Epidermal melanocyte (primary cell): ENCODE measurements around the gene EIF5A.
"Not testable (repeated sequence)": the region's sequence is repeated elsewhere in the genome, so short reads cannot be mapped to it uniquely, and the experiment has no call there.

Source experiments
- DNase-seq: peaks from one replicate; pipeline ENCODE4 v3.0.0; 2011; ENCODE audit warnings: low spot score; ENCODE audit not compliant: insufficient read length

The EIF5A gene

GRCh38 chr17:7329997-7330637 lies 22.7 kb downstream of the EIF5A start:
- DNase-seq = peak; percentile 92

GRCh38 chr17:7330638-7331015 lies 23.2 kb downstream of the EIF5A start:
- DNase-seq = no peak

- DNase-seq = no peak
These were observed 24.7 kb downstream of the EIF5A start for GRCh38 chr17:7332111-7332510.

- DNase-seq = not testable (repeated sequence)
These were observed 25.2 kb downstream of the EIF5A start for GRCh38 chr17:7332600-7333069.

- no peak for DNase-seq
These were observed 27.6 kb downstream of the EIF5A start for GRCh38 chr17:7334938-7335538.

- DNase-seq = not testable (repeated sequence)
These were observed 28.3 kb downstream of the EIF5A start for GRCh38 chr17:7335765-7336164.

GRCh38 chr17:7336240-7337175 lies 29.1 kb downstream of the EIF5A start, which contains the start of gene ACAP1:
TSS of gene ACAP1 (plus strand) at chr17:7336529. CDS start at chr17:7336735, 206 bp downstream.
- no peak for DNase-seq

- DNase-seq = not testable (repeated sequence)
These were observed 30.2 kb downstream of the EIF5A start for GRCh38 chr17:7337600-7337999.

GRCh38 chr17:7340179-7340578 lies 32.8 kb downstream of the EIF5A start:
- no peak for DNase-seq

GRCh38 chr17:7341842-7342241 lies 34.4 kb downstream of the EIF5A start:
- no peak for DNase-seq

- no peak for DNase-seq
These were observed 35.8 kb downstream of the EIF5A start for GRCh38 chr17:7343250-7343649.

GRCh38 chr17:7346761-7347614 lies 39.6 kb downstream of the EIF5A start:
- DNase-seq = no peak

GRCh38 chr17:7347630-7348477 lies 40.4 kb downstream of the EIF5A start:
- no peak for DNase-seq

GRCh38 chr17:7348478-7349242 lies 41.2 kb downstream of the EIF5A start:
- no peak for DNase-seq

GRCh38 chr17:7351665-7352502 lies 44.5 kb downstream of the EIF5A start, which contains the start of gene KCTD11:
TSS of gene KCTD11 (plus strand) at chr17:7352162.
- peak; percentile 93 for DNase-seq

- DNase-seq = no peak
These were observed 45.1 kb downstream of the EIF5A start for GRCh38 chr17:7352503-7352889.

- DNase-seq = no peak
These were observed 45.6 kb downstream of the EIF5A start for GRCh38 chr17:7352910-7353635.
